ENCODE results near the gene PHYH. TPM values are rescaled to one million over a fixed set of nuclear protein-coding genes. Genes with fewer than 3 reads are reported as not detected.

The PHYH gene
- total RNA-seq, 1 experiment from 2014 or later: 3.5 TPM

- Histone ChIP-seq H3K27me3 (ENCODE audit: low read length) (no peaks in the 10 kb centered on the region), H3K27ac (ENCODE audit: low read length) (peak overlapping the region; percentile 89), H2AFZ (ENCODE audit: low read length) (no peak overlapping the region), H3K4me2 (ENCODE audit: low read depth, low read length, poor library complexity, severe bottlenecking) (peak overlapping the region; percentile 64), H3K9me2 (replicated peaks; ENCODE audit: insufficient read depth, low read length) (no peaks in the 10 kb centered on the region), H3K9me3 (ENCODE audit: low read length) (no peaks in the 10 kb centered on the region), H3K79me2 (ENCODE audit: low read length) (peaks cover 22% of the 10 kb centered on the region), H4K20me1 (ENCODE audit: insufficient read depth, low read depth, low read length) (no peaks in the 10 kb centered on the region; the same call in 1 of the 2 replicates), H3K9ac (ENCODE audit: low read length) (peak overlapping the region; percentile 56), H3K4me1 (ENCODE audit: low read length) (peaks cover 24% of the 10 kb centered on the region), H3K36me3 (ENCODE audit: insufficient read depth, low read length) (peaks cover 54% of the 10 kb centered on the region), H3K4me3 (ENCODE audit: low read length) (peak overlapping the region; percentile 11; the same call in 1 of the 2 replicates)
- DNase-seq: peak; percentile 81
Measured at GRCh38 chr10:13329565-13329964, 29.7 kb upstream of the PHYH start.

GRCh38 chr10:13328613-13329012 lies 28.7 kb upstream of the PHYH start:
- peaks cover 18% of the 10 kb centered on the region for H3K79me2 ChIP-seq (ENCODE audit: low read length)
- H3K9me3 ChIP-seq (ENCODE audit: low read length): no peaks in the 10 kb centered on the region
- H3K27me3 ChIP-seq (ENCODE audit: low read length): no peaks in the 10 kb centered on the region
- no peak for DNase-seq
- H3K4me2 ChIP-seq (ENCODE audit: low read depth, low read length, poor library complexity, severe bottlenecking): peak overlapping the region; percentile 64
- H3K9me2 ChIP-seq (replicated peaks; ENCODE audit: insufficient read depth, low read length): no peaks in the 10 kb centered on the region
- H3K4me1 ChIP-seq (ENCODE audit: low read length): peaks cover 24% of the 10 kb centered on the region
- H3K9ac ChIP-seq (ENCODE audit: low read length): no peak overlapping the region
- no peaks in the 10 kb centered on the region; the same call in 1 of the 2 replicates for H4K20me1 ChIP-seq (ENCODE audit: insufficient read depth, low read depth, low read length)
- no peak overlapping the region for H2AFZ ChIP-seq (ENCODE audit: low read length)
- peak overlapping the region; percentile 89 for H3K27ac ChIP-seq (ENCODE audit: low read length)
- H3K36me3 ChIP-seq (ENCODE audit: insufficient read depth, low read length): peaks cover 55% of the 10 kb centered on the region
- no peak overlapping the region for H3K4me3 ChIP-seq (ENCODE audit: low read length)

- Histone ChIP-seq H4K20me1 (ENCODE audit: insufficient read depth, low read depth, low read length) (no peaks in the 10 kb centered on the region; the same call in 1 of the 2 replicates), H3K9me2 (replicated peaks; ENCODE audit: insufficient read depth, low read length) (no peaks in the 10 kb centered on the region), H3K4me3 (ENCODE audit: low read length) (no peak overlapping the region), H3K27ac (ENCODE audit: low read length) (no peak overlapping the region), H3K36me3 (ENCODE audit: insufficient read depth, low read length) (peaks cover 54% of the 10 kb centered on the region), H3K4me1 (ENCODE audit: low read length) (peaks cover 24% of the 10 kb centered on the region), H2AFZ (ENCODE audit: low read length) (no peak overlapping the region), H3K9me3 (ENCODE audit: low read length) (no peaks in the 10 kb centered on the region), H3K9ac (ENCODE audit: low read length) (no peak overlapping the region), H3K79me2 (ENCODE audit: low read length) (peaks cover 17% of the 10 kb centered on the region), H3K4me2 (ENCODE audit: low read depth, low read length, poor library complexity, severe bottlenecking) (no peak overlapping the region), H3K27me3 (ENCODE audit: low read length) (no peaks in the 10 kb centered on the region)
- DNase-seq: no peak
Measured at GRCh38 chr10:13328126-13328525, 28.3 kb upstream of the PHYH start.

- Histone ChIP-seq H3K36me3 (ENCODE audit: insufficient read depth, low read length) (peaks cover 54% of the 10 kb centered on the region), H3K4me1 (ENCODE audit: low read length) (peaks cover 24% of the 10 kb centered on the region), H2AFZ (ENCODE audit: low read length) (no peak overlapping the region), H3K27me3 (ENCODE audit: low read length) (no peaks in the 10 kb centered on the region), H3K4me3 (ENCODE audit: low read length) (no peak overlapping the region), H3K9ac (ENCODE audit: low read length) (no peak overlapping the region), H3K79me2 (ENCODE audit: low read length) (peaks cover 17% of the 10 kb centered on the region), H3K9me3 (ENCODE audit: low read length) (no peaks in the 10 kb centered on the region), H3K27ac (ENCODE audit: low read length) (no peak overlapping the region), H4K20me1 (ENCODE audit: insufficient read depth, low read depth, low read length) (no peaks in the 10 kb centered on the region; the same call in 1 of the 2 replicates), H3K9me2 (replicated peaks; ENCODE audit: insufficient read depth, low read length) (no peaks in the 10 kb centered on the region), H3K4me2 (ENCODE audit: low read depth, low read length, poor library complexity, severe bottlenecking) (no peak overlapping the region)
- no peak for DNase-seq
Measured at GRCh38 chr10:13327534-13327933, 27.7 kb upstream of the PHYH start.

- Histone ChIP-seq H3K9ac (ENCODE audit: low read length) (no peak overlapping the region), H3K79me2 (ENCODE audit: low read length) (peaks cover 2% of the 10 kb centered on the region; the same call in 1 of the 2 replicates), H3K36me3 (ENCODE audit: insufficient read depth, low read length) (peaks cover 34% of the 10 kb centered on the region), H2AFZ (ENCODE audit: low read length) (no peak overlapping the region), H3K27me3 (ENCODE audit: low read length) (no peaks in the 10 kb centered on the region), H3K4me3 (ENCODE audit: low read length) (no peak overlapping the region), H3K4me1 (ENCODE audit: low read length) (no peaks in the 10 kb centered on the region), H3K27ac (ENCODE audit: low read length) (no peak overlapping the region), H3K4me2 (ENCODE audit: low read depth, low read length, poor library complexity, severe bottlenecking) (no peak overlapping the region), H3K9me3 (ENCODE audit: low read length) (no peaks in the 10 kb centered on the region), H4K20me1 (ENCODE audit: insufficient read depth, low read depth, low read length) (no peaks in the 10 kb centered on the region), H3K9me2 (replicated peaks; ENCODE audit: insufficient read depth, low read length) (no peaks in the 10 kb centered on the region)
- no peak for DNase-seq
Measured at GRCh38 chr10:13322615-13323148, 22.8 kb upstream of the PHYH start.

GRCh38 chr10:13321576-13321975 lies 21.7 kb upstream of the PHYH start:
- H3K27me3 ChIP-seq (ENCODE audit: low read length): no peaks in the 10 kb centered on the region
- H3K9me3 ChIP-seq (ENCODE audit: low read length): no peaks in the 10 kb centered on the region
- no peaks in the 10 kb centered on the region for H3K9me2 ChIP-seq (replicated peaks; ENCODE audit: insufficient read depth, low read length)
- H3K4me3 ChIP-seq (ENCODE audit: low read length): no peak overlapping the region
- no peak for DNase-seq
- peaks cover 26% of the 10 kb centered on the region for H3K36me3 ChIP-seq (ENCODE audit: insufficient read depth, low read length)
- no peak overlapping the region for H2AFZ ChIP-seq (ENCODE audit: low read length)
- H3K27ac ChIP-seq (ENCODE audit: low read length): no peak overlapping the region
- H3K4me2 ChIP-seq (ENCODE audit: low read depth, low read length, poor library complexity, severe bottlenecking): no peak overlapping the region
- H4K20me1 ChIP-seq (ENCODE audit: insufficient read depth, low read depth, low read length): no peaks in the 10 kb centered on the region
- no peak overlapping the region for H3K9ac ChIP-seq (ENCODE audit: low read length)
- H3K79me2 ChIP-seq (ENCODE audit: low read length): no peaks in the 10 kb centered on the region
- H3K4me1 ChIP-seq (ENCODE audit: low read length): no peaks in the 10 kb centered on the region

GRCh38 chr10:13319166-13319565 lies 19.3 kb upstream of the PHYH start:
- Histone ChIP-seq H2AFZ (ENCODE audit: low read length) (no peak overlapping the region), H4K20me1 (ENCODE audit: insufficient read depth, low read depth, low read length) (no peaks in the 10 kb centered on the region), H3K27ac (ENCODE audit: low read length) (no peak overlapping the region), H3K9me2 (replicated peaks; ENCODE audit: insufficient read depth, low read length) (no peaks in the 10 kb centered on the region), H3K36me3 (ENCODE audit: insufficient read depth, low read length) (peaks cover 6% of the 10 kb centered on the region), H3K27me3 (ENCODE audit: low read length) (no peaks in the 10 kb centered on the region), H3K79me2 (ENCODE audit: low read length) (no peaks in the 10 kb centered on the region), H3K4me1 (ENCODE audit: low read length) (no peaks in the 10 kb centered on the region), H3K9ac (ENCODE audit: low read length) (no peak overlapping the region), H3K9me3 (ENCODE audit: low read length) (no peaks in the 10 kb centered on the region), H3K4me2 (ENCODE audit: low read depth, low read length, poor library complexity, severe bottlenecking) (no peak overlapping the region), H3K4me3 (ENCODE audit: low read length) (no peak overlapping the region)
- DNase-seq: no peak

GRCh38 chr10:13317474-13317873 lies 17.6 kb upstream of the PHYH start:
- H3K9ac ChIP-seq (ENCODE audit: low read length): no peak overlapping the region
- H3K27me3 ChIP-seq (ENCODE audit: low read length): no peaks in the 10 kb centered on the region
- no peaks in the 10 kb centered on the region for H3K9me2 ChIP-seq (replicated peaks; ENCODE audit: insufficient read depth, low read length)

More at GRCh38 chr10:13317474-13317873, 17.6 kb upstream of the PHYH start:
- H3K79me2 ChIP-seq (ENCODE audit: low read length): no peaks in the 10 kb centered on the region
- no peak overlapping the region for H3K4me2 ChIP-seq (ENCODE audit: low read depth, low read length, poor library complexity, severe bottlenecking)
- H3K9me3 ChIP-seq (ENCODE audit: low read length): no peaks in the 10 kb centered on the region
- H2AFZ ChIP-seq (ENCODE audit: low read length): no peak overlapping the region
- no peak for DNase-seq
- H3K27ac ChIP-seq (ENCODE audit: low read length): no peak overlapping the region
- H4K20me1 ChIP-seq (ENCODE audit: insufficient read depth, low read depth, low read length): no peaks in the 10 kb centered on the region
- no peaks in the 10 kb centered on the region for H3K4me1 ChIP-seq (ENCODE audit: low read length)
- peaks cover 2% of the 10 kb centered on the region; the same call in 1 of the 2 replicates for H3K36me3 ChIP-seq (ENCODE audit: insufficient read depth, low read length)
- no peak overlapping the region for H3K4me3 ChIP-seq (ENCODE audit: low read length)

Data from Karpas-422 (cell line).